Epithelial cell of esophagus (primary cell): Measurements from ENCODE around the gene NUP210L.
"Not testable (repeated sequence)": the region's sequence is repeated elsewhere in the genome, so short reads cannot be mapped to it uniquely, and the experiment has no call there.

Source experiments
- DNase-seq: peaks from one replicate; pipeline ENCODE4 v3.0.0; 2010; ENCODE audit warnings: low read depth
- H3K4me3 ChIP-seq: 2 replicates; pipeline ENCODE4 v1.5.1; 2011; ENCODE audit warnings: mild to moderate bottlenecking, low read length, control low read depth
- TF ChIP-seq, protein P1 (sequence below): IDR thresholded peaks from 2 replicates; pipeline ENCODE4 v1.5.1; 2011; ENCODE audit warnings: low read depth, mild to moderate bottlenecking, low read length, control low read depth, inconsistent platforms; ENCODE audit not compliant: insufficient read depth; ENCODE audit errors: missing control alignments

The NUP210L gene

DNA sequence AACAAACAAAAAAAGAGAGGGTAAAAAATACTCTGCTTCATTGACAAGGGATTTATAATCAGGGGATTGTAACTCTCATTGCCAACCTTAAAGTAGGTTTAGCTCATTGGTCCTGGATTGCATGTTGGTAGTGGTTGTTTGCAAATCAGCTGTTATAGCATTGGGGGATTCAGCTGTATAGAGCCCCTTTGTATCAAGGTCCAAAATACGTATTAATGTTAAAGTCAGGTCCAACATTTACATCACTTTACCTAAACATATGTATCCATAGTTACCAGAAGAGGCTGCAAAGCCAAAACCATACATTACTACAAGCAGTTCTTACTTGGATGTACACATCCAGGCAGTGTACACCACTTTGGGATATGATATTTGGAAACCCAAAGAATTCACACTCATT is 134.9 kb downstream of the NUP210L start:
- TF ChIP-seq, protein P1, sequence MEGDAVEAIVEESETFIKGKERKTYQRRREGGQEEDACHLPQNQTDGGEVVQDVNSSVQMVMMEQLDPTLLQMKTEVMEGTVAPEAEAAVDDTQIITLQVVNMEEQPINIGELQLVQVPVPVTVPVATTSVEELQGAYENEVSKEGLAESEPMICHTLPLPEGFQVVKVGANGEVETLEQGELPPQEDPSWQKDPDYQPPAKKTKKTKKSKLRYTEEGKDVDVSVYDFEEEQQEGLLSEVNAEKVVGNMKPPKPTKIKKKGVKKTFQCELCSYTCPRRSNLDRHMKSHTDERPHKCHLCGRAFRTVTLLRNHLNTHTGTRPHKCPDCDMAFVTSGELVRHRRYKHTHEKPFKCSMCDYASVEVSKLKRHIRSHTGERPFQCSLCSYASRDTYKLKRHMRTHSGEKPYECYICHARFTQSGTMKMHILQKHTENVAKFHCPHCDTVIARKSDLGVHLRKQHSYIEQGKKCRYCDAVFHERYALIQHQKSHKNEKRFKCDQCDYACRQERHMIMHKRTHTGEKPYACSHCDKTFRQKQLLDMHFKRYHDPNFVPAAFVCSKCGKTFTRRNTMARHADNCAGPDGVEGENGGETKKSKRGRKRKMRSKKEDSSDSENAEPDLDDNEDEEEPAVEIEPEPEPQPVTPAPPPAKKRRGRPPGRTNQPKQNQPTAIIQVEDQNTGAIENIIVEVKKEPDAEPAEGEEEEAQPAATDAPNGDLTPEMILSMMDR: no peak
- no peak overlapping the region for H3K4me3 ChIP-seq
- no peak for DNase-seq

DNA sequence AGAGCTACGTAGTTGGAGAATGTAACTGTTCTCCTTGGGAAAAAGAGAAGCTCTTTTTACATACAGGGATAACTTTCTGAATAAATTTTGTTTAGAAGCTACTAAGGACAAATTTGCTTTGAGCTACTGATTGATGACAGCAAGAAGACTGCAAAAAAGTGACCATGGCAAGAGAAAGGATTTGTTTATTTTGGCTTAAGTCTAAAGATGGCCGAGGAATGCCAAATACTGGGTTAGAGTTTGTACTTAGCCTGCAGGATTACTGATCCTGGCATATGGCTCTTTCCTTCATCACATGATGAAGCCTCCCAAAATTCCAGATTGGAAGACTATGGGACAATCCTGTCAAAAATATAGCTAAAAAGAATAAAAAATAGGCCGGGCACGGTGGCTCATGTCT is 135.6 kb downstream of the NUP210L start:
- TF ChIP-seq, protein P1: no peak
- DNase-seq: no peak
- H3K4me3 ChIP-seq: no peak overlapping the region

DNA sequence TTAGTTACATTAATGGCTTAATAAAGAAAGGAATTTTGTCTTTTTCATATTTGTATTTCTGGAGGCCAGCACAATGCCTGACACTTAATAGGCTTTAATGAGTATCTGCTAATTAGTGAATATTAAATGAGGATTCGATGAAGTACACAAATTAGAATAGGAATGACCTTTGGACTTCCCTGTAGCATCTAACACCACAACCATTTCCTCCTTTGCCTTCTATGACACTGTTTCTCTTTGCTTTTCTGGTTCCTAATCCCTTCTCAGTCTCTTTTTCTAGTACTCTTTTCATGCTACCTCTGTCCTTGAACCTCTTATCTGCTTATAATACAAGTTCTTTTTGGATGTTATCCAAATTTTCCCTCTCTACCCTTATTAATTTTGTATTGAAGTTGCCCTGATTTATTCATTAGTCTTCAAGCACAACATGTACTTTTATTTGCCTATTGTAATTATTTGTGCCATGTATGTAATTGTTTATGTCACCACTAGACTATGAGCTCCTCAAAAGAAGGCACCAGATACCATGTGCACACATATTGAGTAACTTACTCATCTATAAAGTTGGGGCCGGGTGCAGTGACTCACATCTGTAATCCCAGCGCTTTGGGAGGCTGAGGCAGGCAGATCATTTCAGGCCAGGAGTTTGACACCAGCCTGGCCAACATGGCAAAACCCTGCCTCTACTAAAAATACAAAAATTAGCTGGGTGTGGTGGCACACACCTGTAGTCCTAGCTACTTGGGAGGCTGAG is 140.5 kb downstream of the NUP210L start:
- TF ChIP-seq, protein P1: no peak
- no peak overlapping the region for H3K4me3 ChIP-seq
- DNase-seq: peak; percentile 62

DNA sequence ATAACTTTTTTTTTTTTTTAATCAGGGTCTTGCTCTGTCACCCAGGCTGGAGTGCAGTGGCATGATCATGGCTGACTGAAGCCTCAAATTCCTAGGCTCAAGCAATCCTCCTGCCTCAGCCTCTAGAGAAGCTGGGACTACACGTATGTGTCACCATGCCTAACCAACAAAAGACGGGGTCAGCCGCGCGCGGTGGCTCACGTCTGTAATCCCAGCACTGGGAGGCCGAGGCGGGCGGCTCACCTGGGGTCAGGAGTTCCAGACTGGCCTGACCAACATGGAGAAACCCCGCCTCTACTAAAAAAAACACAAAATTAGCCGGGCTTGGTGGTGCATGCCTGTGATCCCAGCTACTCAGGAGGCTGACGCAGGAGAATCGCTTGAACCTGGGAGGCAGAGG is 142.3 kb downstream of the NUP210L start:
- not testable (repeated sequence) for DNase-seq, H3K4me3 ChIP-seq

DNA sequence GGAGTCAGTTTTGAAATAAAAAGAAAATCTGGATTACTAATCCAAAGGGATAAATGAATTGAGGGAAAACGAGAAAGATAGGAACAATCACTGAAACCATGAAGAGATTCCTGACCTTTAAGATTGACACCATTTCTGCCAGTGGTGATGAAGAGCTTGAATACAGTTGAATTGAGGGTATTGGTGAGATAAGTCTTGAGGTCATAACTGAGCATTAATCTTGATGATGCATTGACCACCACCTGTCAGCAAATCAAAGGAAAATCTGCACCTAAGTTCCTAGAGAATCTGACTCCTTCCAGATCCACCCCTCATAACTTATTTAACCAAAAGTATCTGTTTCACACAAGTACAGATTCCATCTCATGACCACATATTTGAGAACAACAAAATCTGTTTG is 142.7 kb downstream of the NUP210L start:
- TF ChIP-seq, protein P1: no peak
- DNase-seq: no peak
- H3K4me3 ChIP-seq: no peak overlapping the region

DNA sequence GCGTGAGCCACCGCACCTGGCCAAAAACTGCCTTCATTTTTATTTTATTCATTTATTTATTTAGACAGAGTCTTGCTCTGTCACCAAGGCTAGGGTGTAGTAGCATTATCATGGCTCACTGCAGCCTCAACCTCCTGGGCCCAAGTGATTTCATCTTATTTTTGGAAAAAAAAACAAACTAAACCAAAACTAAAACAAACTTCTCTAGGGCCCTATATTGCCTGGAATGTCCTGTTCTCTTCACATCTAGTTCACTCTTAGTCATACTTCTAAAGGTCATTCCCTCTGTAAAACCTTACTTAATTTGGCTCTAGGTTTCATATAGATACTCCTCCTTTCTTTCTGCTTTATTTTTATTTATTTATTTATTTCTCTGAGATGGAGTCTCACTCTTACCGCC is 148.7 kb downstream of the NUP210L start:
- DNase-seq: no peak
- TF ChIP-seq, protein P1: no peak
- H3K4me3 ChIP-seq: no peak overlapping the region

DNA sequence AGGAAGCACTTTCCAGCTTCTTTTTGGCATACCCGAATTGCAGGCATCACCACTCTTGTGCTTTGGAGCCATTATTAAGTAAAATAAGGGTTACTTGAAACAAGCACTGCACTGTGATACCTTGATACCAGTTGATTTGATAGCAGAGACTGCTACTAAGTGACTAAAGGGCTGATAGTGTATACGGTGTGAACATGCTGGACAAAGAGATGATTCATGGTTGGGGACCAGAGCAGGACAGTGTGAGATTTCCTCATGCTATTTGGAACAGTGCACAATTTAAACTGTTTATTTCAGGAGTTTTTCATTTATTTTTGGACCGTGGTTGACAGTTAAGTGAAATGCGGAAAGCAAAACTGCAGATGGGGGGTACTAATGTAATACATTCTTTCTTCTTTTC is 154.5 kb downstream of the NUP210L start:
- TF ChIP-seq, protein P1: no peak
- no peak for DNase-seq
- H3K4me3 ChIP-seq: no peak overlapping the region

DNA sequence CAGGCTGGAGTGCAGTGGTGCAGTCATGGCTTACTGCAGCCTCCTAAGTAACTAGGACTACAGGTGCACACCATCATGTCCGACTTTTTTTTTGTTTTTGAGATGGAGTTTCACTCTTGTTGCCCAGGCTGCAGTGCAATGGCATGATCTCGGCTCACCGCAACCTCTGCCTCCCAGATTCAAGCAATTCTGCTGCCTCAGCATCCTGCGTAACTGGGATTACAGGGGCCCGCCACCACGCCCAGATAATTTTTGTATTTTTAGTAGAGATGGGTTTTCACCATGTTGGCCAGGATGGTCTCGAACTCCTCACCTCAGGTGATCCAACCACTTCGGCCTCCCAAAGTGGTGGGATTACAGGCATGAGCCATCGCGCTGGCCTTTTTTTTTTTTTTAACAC is 158.0 kb downstream of the NUP210L start:
- DNase-seq, H3K4me3 ChIP-seq: not testable (repeated sequence)
